Smooth muscle cell (in vitro differentiated cells): Measurements from ENCODE around the gene APLP1. TPM values are rescaled to one million over a fixed set of nuclear protein-coding genes. Genes with fewer than 3 reads are reported as not detected.

Experiments
- DNase-seq: peaks from one replicate; lab custom pipeline; 2025; ENCODE audit not compliant: unreplicated experiment; lab: John Stamatoyannopoulos, UW
- H2AFZ ChIP-seq: fragments of 200-600 bp; sonication (generic); 2 replicates; pipeline ENCODE4 v1.6.0; 2016; ENCODE audit warnings: antibody characterized with exemption, low read depth, mild to moderate bottlenecking
- H3F3A ChIP-seq: fragments of 200-600 bp; sonication (generic); 2 replicates; pipeline ENCODE4 v1.6.0; 2017; ENCODE audit warnings: antibody characterized with exemption, low read depth
- H3K27ac ChIP-seq: fragments of 200-600 bp; sonication (generic); 2 replicates; pipeline ENCODE4 v1.5.1; 2016; ENCODE audit warnings: low read depth, mild to moderate bottlenecking
- H3K27me3 ChIP-seq: fragments of 200-600 bp; sonication (generic); 2 replicates; pipeline ENCODE4 v1.6.1; 2016; ENCODE audit warnings: low read depth, mild to moderate bottlenecking
- H3K36me3 ChIP-seq: fragments of 200-600 bp; sonication (generic); 2 replicates; pipeline ENCODE4 v1.5.1; 2016; ENCODE audit warnings: low read depth
- H3K4me1 ChIP-seq: fragments of 200-600 bp; sonication (generic); 2 replicates; pipeline ENCODE4 v1.5.1; 2016; ENCODE audit warnings: low read depth
- H3K4me2 ChIP-seq: fragments of 200-600 bp; sonication (generic); 2 replicates; pipeline ENCODE4 v1.6.0; 2016; ENCODE audit warnings: mild to moderate bottlenecking
- H3K4me3 ChIP-seq: fragments of 200-600 bp; sonication (generic); 2 replicates; pipeline ENCODE4 v1.5.1; 2016; ENCODE audit warnings: mild to moderate bottlenecking
- H3K79me2 ChIP-seq: fragments of 200-600 bp; sonication (generic); 2 replicates; pipeline ENCODE4 v1.6.0; 2016; ENCODE audit warnings: low read depth, mild to moderate bottlenecking
- H3K9ac ChIP-seq: fragments of 200-600 bp; sonication (generic); 2 replicates; pipeline ENCODE4 v1.6.0; 2016; ENCODE audit warnings: low read depth
- H3K9me3 ChIP-seq: fragments of 200-600 bp; sonication (generic); replicated peaks from 2 replicates; pipeline ENCODE4 v1.5.1; 2016; ENCODE audit warnings: low read depth
- H4K20me1 ChIP-seq: fragments of 200-600 bp; sonication (generic); 2 replicates; pipeline ENCODE4 v1.6.0; 2016; ENCODE audit warnings: low read depth
- WGBS: methylation state at CpG from one replicate; pipeline ENCODE4 v1.1.7; 2016; ENCODE audit warnings: low lambda C conversion rate; 5-methylcytosine and 5-hydroxymethylcytosine counted together
- polyA plus RNA-seq: library from polyadenylated mRNA; unstranded; fragments of >200 nt; fragmentation: Nextera tagmentation; extraction: Ambion mirVana; gene quantifications from 2 replicates; pipeline ENCODE4 v1.2.1, GENCODE V29; 2016
- total RNA-seq: library from RNA; depleted of rRNA; stranded (reverse); fragments of >200 nt; gene quantifications from 2 replicates; pipeline ENCODE4 v1.2.3, GENCODE V29; 2014
- TF ChIP-seq, protein P1 (sequence below): fragments of 200-600 bp; sonication (generic); IDR thresholded peaks from 2 replicates; pipeline ENCODE4 v1.5.1; 2017; ENCODE audit warnings: borderline replicate concordance, mild to moderate bottlenecking, antibody characterized with exemption; ENCODE audit not compliant: insufficient read depth, poor library complexity, severe bottlenecking

The APLP1 gene
- total and polyA plus RNA-seq, 2 experiments from 2014 or later, result 81.8 to 114 TPM

DNA sequence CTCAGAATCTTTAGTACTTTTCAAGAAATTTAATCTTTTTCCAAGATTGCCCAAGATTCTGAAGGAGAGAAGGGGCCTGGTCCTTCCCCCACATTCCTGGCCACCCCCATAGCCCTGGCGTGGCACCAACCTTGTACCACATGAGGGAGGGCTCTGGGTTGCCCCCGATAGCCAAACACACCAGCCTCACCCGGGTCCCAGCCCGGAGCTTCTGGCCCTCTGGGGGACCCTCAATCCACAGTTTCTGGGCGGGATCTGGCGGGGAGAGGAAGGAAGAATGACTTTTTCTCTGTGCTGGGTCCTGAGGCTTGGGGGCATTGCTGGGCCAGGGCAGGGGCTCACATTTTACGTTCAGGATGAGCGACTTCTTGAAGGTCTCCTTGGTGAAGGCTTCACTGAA lies 20.5 kb upstream of the APLP1 start:
- TF ChIP-seq, protein P1, sequence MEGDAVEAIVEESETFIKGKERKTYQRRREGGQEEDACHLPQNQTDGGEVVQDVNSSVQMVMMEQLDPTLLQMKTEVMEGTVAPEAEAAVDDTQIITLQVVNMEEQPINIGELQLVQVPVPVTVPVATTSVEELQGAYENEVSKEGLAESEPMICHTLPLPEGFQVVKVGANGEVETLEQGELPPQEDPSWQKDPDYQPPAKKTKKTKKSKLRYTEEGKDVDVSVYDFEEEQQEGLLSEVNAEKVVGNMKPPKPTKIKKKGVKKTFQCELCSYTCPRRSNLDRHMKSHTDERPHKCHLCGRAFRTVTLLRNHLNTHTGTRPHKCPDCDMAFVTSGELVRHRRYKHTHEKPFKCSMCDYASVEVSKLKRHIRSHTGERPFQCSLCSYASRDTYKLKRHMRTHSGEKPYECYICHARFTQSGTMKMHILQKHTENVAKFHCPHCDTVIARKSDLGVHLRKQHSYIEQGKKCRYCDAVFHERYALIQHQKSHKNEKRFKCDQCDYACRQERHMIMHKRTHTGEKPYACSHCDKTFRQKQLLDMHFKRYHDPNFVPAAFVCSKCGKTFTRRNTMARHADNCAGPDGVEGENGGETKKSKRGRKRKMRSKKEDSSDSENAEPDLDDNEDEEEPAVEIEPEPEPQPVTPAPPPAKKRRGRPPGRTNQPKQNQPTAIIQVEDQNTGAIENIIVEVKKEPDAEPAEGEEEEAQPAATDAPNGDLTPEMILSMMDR, result no peak
- no peaks in the 10 kb centered on the region for H3K36me3 ChIP-seq

GRCh38 chr19:35848486-35848885 lies 19.9 kb upstream of the APLP1 start:
- no peaks in the 10 kb centered on the region for H3K79me2 ChIP-seq
- WGBS, result 84% methylated on average over 8 of the region's 8 CpGs
- no peak overlapping the region for H3K9ac ChIP-seq
- H3K4me2 ChIP-seq, result no peak overlapping the region
- no peaks in the 10 kb centered on the region for H3F3A ChIP-seq
- TF ChIP-seq, protein P1, result no peak
- no peaks in the 10 kb centered on the region for H3K4me1 ChIP-seq
- H3K36me3 ChIP-seq, result no peaks in the 10 kb centered on the region
- no peak overlapping the region for H3K4me3 ChIP-seq
- H3K27me3 ChIP-seq, result peaks cover 86% of the 10 kb centered on the region
- no peak overlapping the region for H2AFZ ChIP-seq
- H3K27ac ChIP-seq, result no peak overlapping the region
- DNase-seq, result no peak
- no peaks in the 10 kb centered on the region for H4K20me1 ChIP-seq
- H3K9me3 ChIP-seq, result no peaks in the 10 kb centered on the region

More for the DNA sequence above, 20.5 kb upstream of the APLP1 start:
- Histone ChIP-seq H3F3A (no peaks in the 10 kb centered on the region), H3K27me3 (peaks cover 90% of the 10 kb centered on the region), H3K4me2 (no peak overlapping the region), H4K20me1 (no peaks in the 10 kb centered on the region), H3K9me3 (no peaks in the 10 kb centered on the region), H3K4me3 (no peak overlapping the region), H3K9ac (no peak overlapping the region), H3K27ac (no peak overlapping the region), H2AFZ (no peak overlapping the region), H3K4me1 (no peaks in the 10 kb centered on the region), H3K79me2 (no peaks in the 10 kb centered on the region)
- no peak for DNase-seq
- 80% methylated on average over 8 of the region's 8 CpGs for WGBS

- TF ChIP-seq, protein P1, result no peak
- no peaks in the 10 kb centered on the region for H4K20me1 ChIP-seq
- H3K27ac ChIP-seq, result no peak overlapping the region
- no peak for DNase-seq
- peaks cover 85% of the 10 kb centered on the region for H3K27me3 ChIP-seq
- no peak overlapping the region for H2AFZ ChIP-seq
- 93% methylated on average over 16 of the region's 18 CpGs for WGBS
- no peaks in the 10 kb centered on the region for H3K36me3 ChIP-seq
- no peak overlapping the region for H3K4me2 ChIP-seq
- no peaks in the 10 kb centered on the region for H3K79me2 ChIP-seq
- no peaks in the 10 kb centered on the region for H3F3A ChIP-seq
- no peaks in the 10 kb centered on the region for H3K4me1 ChIP-seq
- H3K9ac ChIP-seq, result no peak overlapping the region
- H3K4me3 ChIP-seq, result no peak overlapping the region
- no peaks in the 10 kb centered on the region for H3K9me3 ChIP-seq
Observed at GRCh38 chr19:35848919-35849505, 19.4 kb upstream of the APLP1 start.

DNA sequence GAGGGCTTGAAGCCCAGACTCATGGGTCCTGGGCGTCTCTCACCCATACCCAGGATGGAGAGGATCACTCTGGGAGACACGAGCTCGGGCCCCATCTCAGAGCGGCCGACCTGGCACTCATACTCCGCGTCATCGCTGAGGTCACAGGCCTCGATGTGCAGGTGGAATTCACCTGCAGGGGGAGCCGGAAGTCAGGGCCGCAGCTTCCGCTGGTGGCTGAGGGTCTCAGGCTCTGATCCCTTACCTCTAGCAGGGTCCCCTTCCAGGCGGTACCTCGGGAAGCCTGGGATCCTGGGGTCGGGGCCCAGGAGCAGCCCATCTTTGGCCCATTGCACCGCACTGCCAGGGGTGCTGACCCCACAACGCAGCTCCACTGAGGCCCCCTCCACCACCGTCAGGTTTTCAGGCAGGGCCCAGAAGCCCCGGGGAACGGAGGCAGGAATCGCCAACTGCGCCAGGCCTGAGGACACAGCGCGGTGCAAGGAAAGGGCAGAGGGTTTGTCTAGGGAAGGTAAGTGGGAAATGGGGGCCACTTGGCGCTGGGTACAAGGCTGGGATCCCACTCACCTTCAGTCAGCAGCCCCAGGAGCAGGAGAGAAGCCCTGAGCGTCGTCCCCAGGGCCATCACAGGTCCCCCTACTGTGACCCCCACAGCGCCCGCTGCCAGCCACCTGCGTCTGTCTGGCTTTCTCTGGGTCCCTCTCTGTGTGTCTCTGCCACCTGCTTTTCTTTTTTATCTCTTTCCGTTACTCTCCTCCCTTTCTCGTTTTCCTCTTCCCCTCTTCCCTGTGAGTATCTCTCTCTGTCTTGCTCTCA lies 17.0 kb upstream of the APLP1 start:
- H3K27me3 ChIP-seq, result peaks cover 85% of the 10 kb centered on the region
- no peak overlapping the region for H3K27ac ChIP-seq
- H3K4me3 ChIP-seq, result no peak overlapping the region
- H3K9me3 ChIP-seq, result no peaks in the 10 kb centered on the region
- no peaks in the 10 kb centered on the region for H3K36me3 ChIP-seq
- no peaks in the 10 kb centered on the region for H3K4me1 ChIP-seq
- 58% methylated on average over 28 of the region's 32 CpGs for WGBS
- H3K4me2 ChIP-seq, result no peak overlapping the region
- no peaks in the 10 kb centered on the region for H3F3A ChIP-seq
- no peak overlapping the region for H3K9ac ChIP-seq
- no peaks in the 10 kb centered on the region for H4K20me1 ChIP-seq
- TF ChIP-seq, protein P1, result no peak
- no peak for DNase-seq
- H3K79me2 ChIP-seq, result no peaks in the 10 kb centered on the region
- no peak overlapping the region for H2AFZ ChIP-seq
